ENCODE data around the gene CDSN. TPM values are rescaled to one million over a fixed set of nuclear protein-coding genes. Genes with fewer than 3 reads are reported as not detected.
"Not testable (repeated sequence)": the region's sequence is repeated elsewhere in the genome, so short reads cannot be mapped to it uniquely, and the experiment has no call there.

The CDSN gene
- total RNA-seq, 2 experiments from 2014 or later = not detected

DNA sequence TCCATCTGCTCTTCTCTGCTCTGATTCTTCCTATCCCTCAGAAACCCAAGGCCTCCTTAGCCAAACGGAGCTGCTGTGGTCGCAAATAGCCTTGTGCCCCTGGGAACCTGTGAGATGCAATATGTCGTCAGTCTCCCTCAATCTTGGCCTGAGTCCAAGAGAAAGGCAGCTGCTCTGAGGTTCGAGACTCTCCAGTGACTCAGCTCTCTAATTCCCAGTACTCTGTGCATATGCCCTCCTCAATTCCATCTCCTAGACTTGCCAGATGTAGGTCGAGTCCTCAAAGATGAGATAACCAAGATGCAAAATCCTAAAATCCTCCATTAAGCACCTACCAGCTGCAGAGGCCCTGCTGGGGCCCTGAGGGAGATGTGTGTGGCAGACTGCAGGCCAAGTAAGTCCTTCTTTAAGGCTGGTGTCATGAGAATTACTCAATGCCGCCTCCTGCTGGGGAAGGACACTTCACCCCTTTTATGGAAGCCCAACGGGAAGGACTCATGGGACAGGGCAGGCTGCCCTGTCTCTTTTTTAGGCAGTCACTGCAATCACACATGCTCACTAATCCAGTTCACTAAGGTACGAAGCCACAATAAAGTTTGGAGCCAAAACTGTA is 36.4 kb downstream of the CDSN start:
- H3K4me1 Mint-ChIP-seq = peaks cover 21% of the 10 kb centered on the region
- no peak overlapping the region for H3K4me3 Mint-ChIP-seq
- DNase-seq = peak; percentile 58
- no peak overlapping the region for H3K27ac Mint-ChIP-seq
- POLR2A ChIA-PET = interaction anchor here (1.0 kb wide), 1 partner anchor 168 kb away, joined by 4 read pairs; no protein-coding TSS in a partner anchor
- H3K36me3 Mint-ChIP-seq (ENCODE audit: low read depth) = no peaks in the 10 kb centered on the region
- CTCF ChIA-PET = interaction anchor here (0.5 to 2.4 kb wide), 7 partner anchors 12 to 311 kb away, joined by 3 to 7 read pairs (median 3); no protein-coding TSS in a partner anchor
- H3K27me3 Mint-ChIP-seq = peaks cover 25% of the 10 kb centered on the region
- H3K9me3 Mint-ChIP-seq = no peaks in the 10 kb centered on the region

GRCh38 chr6:31081872-31082271 is 38.4 kb downstream of the CDSN start:
- H3K9me3 Mint-ChIP-seq = no peaks in the 10 kb centered on the region
- ChIA-PET POLR2A (no interaction called here), CTCF (interaction anchor here (0.7 to 1.3 kb wide), 2 partner anchors 8 to 255 kb away, joined by 3 to 6 read pairs; no protein-coding TSS in a partner anchor)
- no peaks in the 10 kb centered on the region for H3K36me3 Mint-ChIP-seq (ENCODE audit: low read depth)
- peaks cover 12% of the 10 kb centered on the region for H3K4me1 Mint-ChIP-seq
- DNase-seq = no peak
- no peak overlapping the region for H3K4me3 Mint-ChIP-seq
- H3K27ac Mint-ChIP-seq = no peak overlapping the region
- peaks cover 21% of the 10 kb centered on the region for H3K27me3 Mint-ChIP-seq

DNA sequence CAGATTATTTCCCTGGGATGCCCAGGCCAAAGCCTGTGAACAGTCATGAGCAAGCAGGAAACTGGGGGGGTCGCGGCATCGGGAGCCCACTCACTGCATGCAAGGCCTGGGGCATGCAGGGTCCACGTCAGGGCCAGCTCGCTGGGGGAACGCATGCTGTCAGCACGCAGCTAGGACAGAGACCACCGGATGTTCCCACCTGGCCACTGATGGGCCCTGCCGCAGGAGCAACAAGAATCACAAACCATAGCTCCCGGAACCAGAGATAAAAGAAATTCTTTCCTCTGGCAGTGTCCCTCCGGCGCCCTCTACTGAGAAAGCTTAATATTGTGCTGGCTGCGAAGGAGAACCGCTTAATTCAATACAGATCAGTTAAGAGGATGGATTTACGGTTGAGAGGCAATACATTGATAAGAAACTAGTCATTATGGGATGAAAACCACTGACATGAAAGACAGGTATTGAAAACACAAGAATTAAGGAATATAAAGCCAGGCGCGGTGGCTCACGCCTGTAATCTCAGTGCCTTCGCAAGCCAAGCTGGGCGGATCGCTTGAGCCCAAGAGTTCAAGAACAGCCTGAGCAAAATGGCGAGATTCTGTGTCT is 40.5 kb downstream of the CDSN start:
- no peak overlapping the region for H3K4me3 Mint-ChIP-seq
- CTCF ChIA-PET = interaction anchor here (0.6 to 4.3 kb wide), 48 partner anchors 8 to 563 kb away, joined by 3 to 70 read pairs (median 4); partner anchors contain the start of genes DDR1, IER3, PSORS1C2 and VARS2
- H3K9me3 Mint-ChIP-seq = no peaks in the 10 kb centered on the region
- POLR2A ChIA-PET = interaction anchor here (0.7 to 2.2 kb wide), 7 partner anchors 14 to 265 kb away, joined by 3 to 10 read pairs (median 5); partner anchors contain the start of gene VARS2
- peaks cover 9% of the 10 kb centered on the region for H3K4me1 Mint-ChIP-seq
- no peaks in the 10 kb centered on the region for H3K36me3 Mint-ChIP-seq (ENCODE audit: low read depth)
- DNase-seq = peak; percentile 70
- H3K27ac Mint-ChIP-seq = no peak overlapping the region
- peaks cover 12% of the 10 kb centered on the region for H3K27me3 Mint-ChIP-seq

DNA sequence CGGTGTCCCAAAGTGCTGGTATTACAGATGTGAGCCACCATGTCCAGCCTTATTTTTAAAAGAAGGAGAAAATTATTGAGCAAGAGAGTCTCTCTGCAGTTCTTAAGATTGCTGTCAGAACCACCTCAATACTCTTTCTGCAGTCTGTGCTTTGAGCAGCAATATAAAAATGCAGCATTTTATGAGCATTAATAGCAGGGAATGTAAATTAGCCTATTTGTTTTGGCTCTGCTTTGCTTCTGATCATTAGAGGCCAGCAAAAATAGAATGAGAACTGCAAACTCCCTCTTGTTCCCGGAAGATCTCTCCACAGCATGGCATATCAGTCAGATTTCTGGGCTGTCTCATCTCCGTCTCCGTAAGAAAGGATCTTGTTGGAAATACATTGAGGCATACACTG is 43.6 kb downstream of the CDSN start:
- Mint-ChIP-seq H3K36me3 (ENCODE audit: low read depth) (no peaks in the 10 kb centered on the region), H3K4me1 (peaks cover 5% of the 10 kb centered on the region), H3K4me3 (no peak overlapping the region), H3K9me3 (no peaks in the 10 kb centered on the region), H3K27me3 (peaks cover 8% of the 10 kb centered on the region), H3K27ac (no peak overlapping the region)
- no peak for DNase-seq
- ChIA-PET POLR2A (no interaction called here), CTCF (no interaction called here)

GRCh38 chr6:31075528-31075927 is 44.7 kb downstream of the CDSN start:
- peaks cover 5% of the 10 kb centered on the region for H3K4me1 Mint-ChIP-seq
- CTCF ChIA-PET = interaction anchor here (1.5 kb wide), 1 partner anchor 12 kb away, joined by 4 read pairs; no protein-coding TSS in a partner anchor
- H3K27me3 Mint-ChIP-seq = peaks cover 2% of the 10 kb centered on the region
- H3K9me3 Mint-ChIP-seq = no peaks in the 10 kb centered on the region
- H3K36me3 Mint-ChIP-seq (ENCODE audit: low read depth) = no peaks in the 10 kb centered on the region
- H3K27ac Mint-ChIP-seq = no peak overlapping the region
- DNase-seq = no peak
- POLR2A ChIA-PET = no interaction called here
- no peak overlapping the region for H3K4me3 Mint-ChIP-seq

- H3K27ac Mint-ChIP-seq = no peak overlapping the region
- peaks cover 2% of the 10 kb centered on the region for H3K4me1 Mint-ChIP-seq
- no peaks in the 10 kb centered on the region for H3K36me3 Mint-ChIP-seq (ENCODE audit: low read depth)
- no peaks in the 10 kb centered on the region for H3K27me3 Mint-ChIP-seq
- POLR2A ChIA-PET = no interaction called here
- no peaks in the 10 kb centered on the region for H3K9me3 Mint-ChIP-seq
- no peak overlapping the region for H3K4me3 Mint-ChIP-seq
- no peak for DNase-seq
- CTCF ChIA-PET = no interaction called here
Measured at GRCh38 chr6:31074401-31074800, 45.8 kb downstream of the CDSN start.

GRCh38 chr6:31070711-31071197 is 49.5 kb downstream of the CDSN start:
- ChIA-PET POLR2A (no interaction called here), CTCF (interaction anchor here (1.0 to 4.0 kb wide), 5 partner anchors 9 to 156 kb away, joined by 4 to 30 read pairs (median 26); partner anchors contain the start of gene VARS2)
- Mint-ChIP-seq H3K9me3 (no peaks in the 10 kb centered on the region), H3K4me3 (no peak overlapping the region), H3K27ac (no peak overlapping the region), H3K4me1 (no peaks in the 10 kb centered on the region), H3K36me3 (ENCODE audit: low read depth) (no peaks in the 10 kb centered on the region), H3K27me3 (peaks cover 5% of the 10 kb centered on the region)
- no peak for DNase-seq

GRCh38 chr6:31068669-31069340 is 51.4 kb downstream of the CDSN start:
- Mint-ChIP-seq H3K4me1 (no peaks in the 10 kb centered on the region), H3K4me3 (no peak overlapping the region), H3K27ac (no peak overlapping the region), H3K36me3 (ENCODE audit: low read depth) (no peaks in the 10 kb centered on the region), H3K27me3 (peaks cover 7% of the 10 kb centered on the region), H3K9me3 (no peaks in the 10 kb centered on the region)
- POLR2A ChIA-PET = no interaction called here
- CTCF ChIA-PET = interaction anchor here (0.6 to 4.0 kb wide), 10 partner anchors 11 to 241 kb away, joined by 3 to 30 read pairs (median 4); partner anchors contain the start of genes MUCL3 and VARS2
- peak; percentile 67 for DNase-seq

GRCh38 chr6:31067891-31068668 is 52.2 kb downstream of the CDSN start:
- H3K36me3 Mint-ChIP-seq (ENCODE audit: low read depth); H3K4me3 Mint-ChIP-seq; H3K27me3 Mint-ChIP-seq; H3K9me3 Mint-ChIP-seq; DNase-seq; H3K27ac Mint-ChIP-seq; H3K4me1 Mint-ChIP-seq; POLR2A ChIA-PET: not testable (repeated sequence)
- CTCF ChIA-PET = interaction anchor here (1.0 to 4.0 kb wide), 7 partner anchors 11 to 241 kb away, joined by 3 to 30 read pairs (median 7); partner anchors contain the start of gene VARS2

GRCh38 chr6:31067028-31067427 is 53.2 kb downstream of the CDSN start:
- DNase-seq; H3K27ac Mint-ChIP-seq; H3K9me3 Mint-ChIP-seq; H3K4me3 Mint-ChIP-seq; CTCF ChIA-PET; POLR2A ChIA-PET; H3K4me1 Mint-ChIP-seq; H3K36me3 Mint-ChIP-seq (ENCODE audit: low read depth): not testable (repeated sequence)
- peaks cover 14% of the 10 kb centered on the region for H3K27me3 Mint-ChIP-seq

DNA sequence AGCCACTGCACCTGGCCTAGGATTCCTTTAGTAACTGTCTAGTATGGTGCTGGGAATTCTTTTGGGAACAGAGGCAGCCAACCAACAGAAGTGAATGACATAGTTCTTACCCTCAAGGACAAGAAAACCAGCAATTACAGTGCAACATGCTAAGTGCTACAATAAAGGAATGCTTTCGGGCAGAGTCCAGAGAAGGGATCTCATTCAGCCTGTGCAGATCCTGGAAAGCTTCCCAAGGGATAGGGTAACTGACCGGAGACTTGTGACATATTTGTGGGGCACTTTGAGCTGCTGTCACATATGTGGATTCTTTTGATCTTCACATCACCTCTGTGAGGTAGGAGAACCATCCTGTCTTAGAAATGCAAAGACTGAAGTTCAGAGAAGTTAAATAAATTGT is 54.7 kb downstream of the CDSN start:
- DNase-seq = no peak
- ChIA-PET CTCF (no interaction called here), POLR2A (no interaction called here)
- no peak overlapping the region for H3K4me3 Mint-ChIP-seq
- peaks cover 15% of the 10 kb centered on the region for H3K27me3 Mint-ChIP-seq
- H3K9me3 Mint-ChIP-seq = no peaks in the 10 kb centered on the region
- H3K27ac Mint-ChIP-seq = no peak overlapping the region
- no peaks in the 10 kb centered on the region for H3K36me3 Mint-ChIP-seq (ENCODE audit: low read depth)
- no peaks in the 10 kb centered on the region for H3K4me1 Mint-ChIP-seq

All from activated CD4-positive, alpha-beta memory T cell treated with anti-CD3 and anti-CD28 coated beads, Interleukin-2, amount 10 ng/mL, durations not matched to agents 7 days and 5 days (primary cell).